HG02610 (cell line): Measurements from ENCODE around the gene JARID2.
A peak's percentile ranks its signal among the peaks of the same experiment; 100 is the strongest.

Experiments used
- ATAC-seq: cut with Tn5 transposase; IDR thresholded peaks from one replicate; pipeline ENCODE4 v1.9.1; 2021; ENCODE audit warnings: mild to moderate bottlenecking, moderate library complexity; ENCODE audit not compliant: unreplicated experiment

The JARID2 gene

GRCh38 chr6:15246666-15247499 lies 1.0 kb downstream of the JARID2 start:
- ATAC-seq, result no peak

DNA sequence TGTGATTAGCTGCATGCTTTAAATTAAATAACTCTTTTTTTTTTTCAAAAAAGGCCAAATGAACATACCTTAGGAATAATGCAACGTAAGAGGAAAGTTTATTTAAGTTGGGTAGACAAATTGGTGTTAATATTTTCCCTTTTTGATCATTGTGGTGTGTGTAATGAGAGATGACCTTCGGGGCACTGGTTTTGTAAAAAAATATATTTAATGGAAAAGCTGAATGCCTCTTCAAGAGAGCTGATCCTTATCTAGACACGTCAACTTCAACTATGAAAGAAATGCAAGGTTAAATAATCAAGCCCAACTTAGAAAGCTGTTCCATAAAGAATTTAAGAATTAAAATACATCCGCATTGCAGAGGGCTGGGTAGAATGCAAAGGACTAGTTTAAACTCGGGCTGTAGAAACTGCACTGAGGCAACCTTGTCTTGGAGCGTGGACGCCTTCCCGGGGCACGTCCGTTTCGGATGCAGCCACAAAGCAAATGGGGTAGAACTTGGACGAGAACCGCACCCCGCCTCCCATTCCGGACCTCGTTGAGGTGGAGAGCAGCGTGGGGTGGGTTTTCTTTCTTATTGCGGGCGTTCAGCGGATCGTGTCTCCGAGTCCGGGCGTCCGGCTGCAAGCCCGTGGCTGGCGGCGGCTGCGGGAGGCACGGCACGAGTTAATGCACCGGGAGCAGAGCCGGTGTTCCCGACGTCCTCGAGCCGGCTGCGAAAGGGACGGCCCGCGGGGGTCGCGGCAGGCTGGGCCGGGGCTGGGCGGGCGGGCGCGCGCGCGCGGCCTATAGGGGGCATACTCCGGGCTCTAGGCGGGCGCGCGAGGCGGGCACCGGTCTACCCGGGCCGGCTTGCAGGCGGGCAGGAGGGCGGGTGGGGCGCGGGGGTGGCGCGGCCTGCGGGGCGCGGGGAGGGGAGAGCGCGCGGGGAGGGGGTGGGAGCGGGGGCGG lies 1.9 kb downstream of the JARID2 start:
- ATAC-seq, result peak; percentile 6

- ATAC-seq, result peak; percentile 39
Observed at GRCh38 chr6:15248451-15249370, 2.8 kb downstream of the JARID2 start.

DNA sequence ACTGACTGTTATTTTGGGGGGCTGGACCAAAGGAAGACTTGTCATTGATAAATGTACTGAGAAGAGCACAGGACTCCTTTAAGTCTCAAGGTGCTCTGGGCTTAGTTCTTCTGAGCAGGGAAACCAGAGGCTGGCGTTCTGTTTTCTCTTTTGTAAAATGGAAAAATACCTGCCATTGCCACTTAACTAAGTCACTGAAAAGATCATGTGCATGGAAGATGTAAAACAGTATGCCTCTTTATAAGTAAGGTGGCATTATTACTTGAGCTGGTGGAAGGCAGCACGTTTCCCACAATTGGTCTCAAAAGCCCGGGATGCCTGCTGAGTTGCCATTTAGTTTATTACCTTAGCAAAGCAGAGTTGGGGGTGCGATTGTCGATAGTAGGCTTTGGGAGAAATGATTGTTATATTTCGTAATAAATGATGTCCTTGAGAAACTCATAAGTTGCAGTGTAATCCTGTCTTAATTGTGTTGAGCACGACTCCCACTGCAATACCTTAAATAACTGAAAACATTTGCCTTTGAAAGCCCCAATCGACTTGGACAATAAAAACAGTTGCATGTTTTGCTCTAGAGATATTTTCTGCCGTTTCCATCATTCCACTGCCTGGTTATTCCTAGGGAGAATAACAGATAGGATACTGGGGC lies 3.6 kb downstream of the JARID2 start:
- no peak for ATAC-seq

DNA sequence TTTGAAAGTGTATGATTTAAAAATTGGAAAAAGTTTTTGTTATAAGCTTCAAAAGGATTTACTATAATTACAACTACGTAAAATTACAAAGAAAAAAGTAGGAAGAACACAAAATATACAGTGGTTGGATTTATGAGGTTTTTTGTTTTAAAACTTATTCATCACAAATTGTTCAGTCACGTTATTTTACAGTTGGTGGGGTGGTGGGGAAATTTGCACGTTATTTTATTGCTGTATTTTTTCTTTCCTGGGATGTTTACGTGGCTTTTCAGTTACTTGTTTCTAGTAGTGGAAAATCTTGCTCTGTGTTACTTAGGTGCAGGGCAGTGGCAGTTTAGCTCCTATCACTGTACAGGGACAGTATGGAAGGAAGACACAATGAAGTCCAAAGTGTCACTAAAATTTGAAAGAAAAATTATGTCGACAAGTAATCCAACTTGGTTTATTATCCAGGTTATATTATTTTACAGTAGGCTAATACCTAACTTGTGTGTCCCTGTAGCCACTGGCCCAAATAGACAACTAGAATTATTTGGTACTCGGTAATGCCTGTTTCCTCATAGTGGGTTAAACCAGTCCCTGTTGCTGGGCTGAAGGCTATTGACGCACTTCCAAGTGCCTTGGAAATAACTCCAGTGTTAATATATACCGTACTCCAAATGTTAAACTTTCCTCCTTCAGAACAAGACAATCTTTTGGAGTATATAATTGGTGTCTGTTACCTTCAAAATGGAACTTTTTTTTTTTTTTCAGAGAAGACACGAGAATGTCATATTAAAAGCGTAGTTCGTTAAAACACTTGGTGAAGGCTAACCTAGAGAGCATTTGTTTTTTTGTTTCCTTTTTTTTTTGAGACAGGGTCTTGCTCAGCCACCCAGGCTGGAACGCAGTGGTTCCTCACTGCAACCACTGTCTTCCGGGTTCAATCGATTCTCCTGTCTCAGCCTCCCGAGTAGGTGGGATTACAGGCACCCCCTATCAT lies 4.6 kb downstream of the JARID2 start:
- no peak for ATAC-seq

- no peak for ATAC-seq
Observed at GRCh38 chr6:15252195-15252594, 6.3 kb downstream of the JARID2 start.

GRCh38 chr6:15253203-15254022 lies 7.5 kb downstream of the JARID2 start:
- ATAC-seq, result no peak

- ATAC-seq, result peak; percentile 30
Observed at GRCh38 chr6:15254070-15254975, 8.5 kb downstream of the JARID2 start.

DNA sequence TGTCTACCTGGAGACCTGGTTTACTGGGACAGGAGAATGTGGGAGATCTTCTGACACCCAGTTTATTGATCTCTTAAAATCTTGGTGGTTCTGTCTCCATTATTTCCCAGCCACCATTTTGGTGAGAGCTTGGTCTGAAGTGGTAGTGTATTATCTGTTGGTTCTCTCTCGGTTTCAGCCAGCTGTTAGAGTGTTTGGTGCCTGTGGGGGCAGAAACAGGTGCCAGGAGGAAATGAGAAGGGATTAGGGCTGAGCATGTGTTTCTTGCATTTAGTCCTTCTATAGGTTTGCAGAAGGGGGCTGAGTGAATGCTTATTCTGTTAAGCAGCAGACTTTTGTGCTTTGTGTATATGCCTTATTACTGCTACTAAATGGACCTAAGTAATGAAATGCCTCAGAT lies 9.6 kb downstream of the JARID2 start:
- peak; percentile 44 for ATAC-seq

DNA sequence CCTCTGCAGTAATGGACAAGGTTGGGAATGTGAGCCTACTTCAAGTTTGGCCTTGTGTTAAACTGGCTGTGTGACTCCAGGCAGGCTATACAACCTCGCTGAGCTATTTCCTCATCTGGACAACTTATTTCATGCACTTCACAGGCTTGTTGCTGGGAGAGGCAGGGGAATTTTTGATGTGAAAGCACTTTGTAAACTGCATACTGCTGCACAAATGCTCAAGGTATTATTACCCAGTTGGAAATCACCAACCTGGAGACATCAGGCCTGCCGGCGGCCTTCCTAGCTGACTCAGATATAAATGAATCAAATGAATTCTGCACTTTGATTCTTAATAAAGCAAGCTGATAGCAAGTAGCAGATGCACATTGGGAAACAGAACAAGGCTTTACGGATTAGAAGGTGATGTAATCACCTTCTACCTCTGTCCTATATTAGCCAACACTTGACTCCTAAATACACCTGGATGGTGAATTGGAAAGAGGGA lies 10.1 kb downstream of the JARID2 start:
- ATAC-seq, result peak; percentile 29

- no peak for ATAC-seq
Observed at GRCh38 chr6:15256538-15257271, 10.8 kb downstream of the JARID2 start.

DNA sequence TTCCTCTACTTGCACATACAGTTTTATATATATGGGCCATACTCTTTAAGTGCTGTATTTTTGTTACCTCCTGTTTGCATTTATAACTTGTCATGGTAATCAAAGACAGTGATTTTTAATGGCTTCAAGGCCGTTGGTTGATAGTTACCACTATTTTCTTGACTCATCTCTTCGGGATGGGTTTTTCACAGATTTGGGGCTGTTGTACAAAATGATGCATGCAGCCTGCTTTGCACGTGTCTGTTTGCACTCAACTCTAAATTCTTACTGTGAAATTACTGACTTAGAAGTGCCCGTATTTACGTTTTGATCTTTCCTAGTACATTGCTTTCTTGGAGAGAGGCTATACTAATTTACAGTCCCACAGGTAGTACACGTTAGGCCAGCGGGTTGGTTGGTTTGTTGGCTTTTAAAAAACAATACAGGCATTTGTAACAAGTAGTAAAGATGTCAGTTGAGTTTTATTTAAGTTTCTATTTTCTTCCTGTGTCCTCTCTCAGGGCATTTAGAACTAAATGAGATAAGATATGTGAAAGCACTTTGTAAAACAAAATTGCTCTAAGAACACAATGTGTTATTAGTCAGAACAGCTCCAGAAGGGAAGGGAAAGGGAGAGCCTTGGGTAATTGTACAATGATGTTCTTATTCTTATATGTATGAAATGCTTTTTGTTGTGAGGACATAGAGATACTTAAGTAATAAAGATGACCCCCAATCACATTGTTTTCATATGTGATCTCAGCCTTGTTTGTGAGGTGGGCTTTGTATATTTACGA lies 11.7 kb downstream of the JARID2 start:
- ATAC-seq, result no peak

- ATAC-seq, result no peak
Observed at GRCh38 chr6:15259766-15260098, 13.9 kb downstream of the JARID2 start.

DNA sequence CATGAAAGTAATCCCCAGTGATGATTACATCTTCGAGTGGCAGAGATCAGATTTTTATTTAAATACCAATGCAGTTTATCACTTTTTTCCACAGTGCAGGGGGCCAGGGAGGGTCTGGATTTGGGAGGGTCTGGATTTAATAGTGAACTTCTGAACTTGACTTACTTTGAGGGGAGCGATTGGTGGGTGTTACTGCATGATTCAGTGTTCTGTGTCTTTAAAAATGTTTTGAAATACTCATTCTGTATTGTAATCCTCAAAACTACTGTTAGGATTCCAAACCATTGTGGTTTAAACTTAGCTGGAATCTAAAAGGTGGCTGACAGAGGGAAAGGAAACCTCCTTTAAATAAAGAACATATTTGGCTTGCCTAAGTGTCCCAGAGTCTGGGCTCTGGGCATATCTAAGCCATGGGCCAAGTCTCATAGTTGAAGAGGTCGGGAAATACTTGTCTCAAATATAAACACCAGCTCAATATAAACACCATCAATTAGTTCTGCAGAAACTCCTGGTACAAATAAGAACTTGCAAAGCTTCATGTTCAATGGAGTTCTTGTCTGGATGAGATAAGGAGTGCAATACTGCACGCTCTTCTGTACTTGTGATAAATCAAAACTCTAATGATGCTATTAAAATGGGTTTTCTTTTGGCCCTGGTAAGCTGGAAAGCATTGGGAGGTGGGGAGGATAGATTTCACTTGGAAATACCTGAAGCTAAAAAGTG lies 14.4 kb downstream of the JARID2 start:
- ATAC-seq, result no peak

DNA sequence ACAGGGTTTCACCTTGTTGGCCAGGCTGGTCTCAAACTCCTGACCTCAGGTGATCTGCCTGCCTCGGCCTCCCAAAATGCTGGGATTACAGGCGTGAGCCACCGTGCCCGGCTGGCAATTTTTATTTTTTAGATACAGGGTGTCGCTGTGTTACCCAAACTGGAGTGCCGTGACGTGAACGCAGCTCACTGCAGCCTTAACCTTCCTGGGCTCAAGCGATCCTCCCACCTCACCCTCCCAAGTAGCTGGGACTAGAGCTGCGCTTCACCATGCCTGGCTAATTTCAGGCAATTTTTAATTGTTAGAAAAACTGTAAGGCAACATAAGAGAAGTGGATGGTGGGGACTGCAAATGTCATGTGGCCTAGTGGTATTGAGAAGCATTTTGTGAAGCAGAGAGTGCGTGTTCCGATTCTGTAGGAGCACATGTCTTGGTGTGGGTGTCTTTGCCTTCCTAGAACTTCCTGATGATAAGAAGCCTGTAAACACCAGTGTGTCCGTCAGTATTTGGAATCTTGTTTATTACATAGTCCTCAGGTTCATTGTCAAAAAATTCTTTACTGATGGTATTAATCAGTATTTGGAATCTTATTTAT lies 18.0 kb downstream of the JARID2 start:
- ATAC-seq, result no peak
